Measurements from ENCODE around the gene RABGGTB.

The RABGGTB gene

DNA sequence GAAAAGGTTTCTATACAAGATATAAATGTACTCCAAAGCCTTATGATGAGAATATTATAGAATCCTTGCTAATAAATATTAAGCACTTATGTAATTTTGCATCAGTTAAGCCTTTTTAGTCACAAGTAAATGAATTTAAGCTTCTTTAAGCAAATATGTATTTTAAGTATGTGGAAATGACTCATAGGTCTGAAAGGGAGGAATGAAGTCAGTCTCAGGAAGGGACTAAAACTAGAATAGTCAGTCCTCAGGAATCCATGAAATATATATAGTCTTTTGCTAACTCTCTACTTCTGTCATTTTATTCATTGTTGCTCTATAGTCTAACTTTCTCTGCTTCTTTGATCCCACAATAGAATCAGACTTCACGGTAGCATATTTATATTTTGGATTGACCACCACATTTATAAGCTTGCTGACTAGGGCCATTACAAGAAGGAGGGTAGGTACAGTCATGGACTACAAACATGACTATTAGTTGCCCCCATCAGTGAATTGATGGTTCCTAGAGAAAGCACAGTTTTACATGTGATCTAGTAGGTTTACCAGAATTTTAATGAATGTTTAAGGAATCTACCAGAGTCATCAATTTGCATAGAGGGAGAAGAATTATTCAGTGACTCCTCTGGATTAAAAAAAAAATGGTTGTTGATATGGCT, 20.2 kb upstream of the RABGGTB start:
- TF ChIP-seq EGR1 (IDR thresholded peaks at IDR 0.05) (no peak), RAD21 (IDR thresholded peaks at IDR 0.05; ENCODE audit: low read depth) (no peak), TAF1 (IDR thresholded peaks at IDR 0.05; ENCODE audit: low read depth) (no peak), FOXM1 (IDR thresholded peaks at IDR 0.05; ENCODE audit: borderline replicate concordance, low read depth) (no peak)
- TF ChIP-seq, protein P1, sequence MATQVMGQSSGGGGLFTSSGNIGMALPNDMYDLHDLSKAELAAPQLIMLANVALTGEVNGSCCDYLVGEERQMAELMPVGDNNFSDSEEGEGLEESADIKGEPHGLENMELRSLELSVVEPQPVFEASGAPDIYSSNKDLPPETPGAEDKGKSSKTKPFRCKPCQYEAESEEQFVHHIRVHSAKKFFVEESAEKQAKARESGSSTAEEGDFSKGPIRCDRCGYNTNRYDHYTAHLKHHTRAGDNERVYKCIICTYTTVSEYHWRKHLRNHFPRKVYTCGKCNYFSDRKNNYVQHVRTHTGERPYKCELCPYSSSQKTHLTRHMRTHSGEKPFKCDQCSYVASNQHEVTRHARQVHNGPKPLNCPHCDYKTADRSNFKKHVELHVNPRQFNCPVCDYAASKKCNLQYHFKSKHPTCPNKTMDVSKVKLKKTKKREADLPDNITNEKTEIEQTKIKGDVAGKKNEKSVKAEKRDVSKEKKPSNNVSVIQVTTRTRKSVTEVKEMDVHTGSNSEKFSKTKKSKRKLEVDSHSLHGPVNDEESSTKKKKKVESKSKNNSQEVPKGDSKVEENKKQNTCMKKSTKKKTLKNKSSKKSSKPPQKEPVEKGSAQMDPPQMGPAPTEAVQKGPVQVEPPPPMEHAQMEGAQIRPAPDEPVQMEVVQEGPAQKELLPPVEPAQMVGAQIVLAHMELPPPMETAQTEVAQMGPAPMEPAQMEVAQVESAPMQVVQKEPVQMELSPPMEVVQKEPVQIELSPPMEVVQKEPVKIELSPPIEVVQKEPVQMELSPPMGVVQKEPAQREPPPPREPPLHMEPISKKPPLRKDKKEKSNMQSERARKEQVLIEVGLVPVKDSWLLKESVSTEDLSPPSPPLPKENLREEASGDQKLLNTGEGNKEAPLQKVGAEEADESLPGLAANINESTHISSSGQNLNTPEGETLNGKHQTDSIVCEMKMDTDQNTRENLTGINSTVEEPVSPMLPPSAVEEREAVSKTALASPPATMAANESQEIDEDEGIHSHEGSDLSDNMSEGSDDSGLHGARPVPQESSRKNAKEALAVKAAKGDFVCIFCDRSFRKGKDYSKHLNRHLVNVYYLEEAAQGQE (IDR thresholded peaks at IDR 0.05; ENCODE audit: low read depth) = no peak

DNA sequence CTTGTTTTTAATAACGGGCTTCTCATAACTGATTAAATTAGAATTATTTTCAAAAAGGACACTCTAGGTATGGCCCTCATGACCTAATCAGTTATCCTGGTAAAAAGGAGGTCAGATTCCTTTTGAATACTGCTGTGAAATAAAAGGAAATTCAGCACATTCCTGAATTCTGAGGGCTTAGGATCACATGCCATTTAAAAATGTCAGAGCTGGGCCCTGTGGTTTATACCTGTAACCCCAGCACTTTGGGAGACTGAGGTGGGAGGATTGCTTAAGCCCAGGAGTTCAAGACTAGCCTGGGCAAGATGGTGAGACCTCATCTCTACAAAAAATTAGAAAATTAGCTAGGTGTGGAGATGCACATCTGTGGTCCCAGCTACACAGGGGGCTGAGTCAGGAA, 18.0 kb upstream of the RABGGTB start:
- TF ChIP-seq, protein P2, sequence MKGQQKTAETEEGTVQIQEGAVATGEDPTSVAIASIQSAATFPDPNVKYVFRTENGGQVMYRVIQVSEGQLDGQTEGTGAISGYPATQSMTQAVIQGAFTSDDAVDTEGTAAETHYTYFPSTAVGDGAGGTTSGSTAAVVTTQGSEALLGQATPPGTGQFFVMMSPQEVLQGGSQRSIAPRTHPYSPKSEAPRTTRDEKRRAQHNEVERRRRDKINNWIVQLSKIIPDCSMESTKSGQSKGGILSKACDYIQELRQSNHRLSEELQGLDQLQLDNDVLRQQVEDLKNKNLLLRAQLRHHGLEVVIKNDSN (IDR thresholded peaks at IDR 0.05) = no peak
- TF ChIP-seq TCF12 (IDR thresholded peaks at IDR 0.05; ENCODE audit: low read depth) (no peak), FOXM1 (IDR thresholded peaks at IDR 0.05; ENCODE audit: borderline replicate concordance, low read depth) (no peak), EP300 (IDR thresholded peaks at IDR 0.05; ENCODE audit: borderline replicate concordance) (no peak), NFIC (IDR thresholded peaks at IDR 0.05) (no peak), EGR1 (IDR thresholded peaks at IDR 0.05) (no peak), ZBTB7A (IDR thresholded peaks at IDR 0.05; ENCODE audit: low read depth) (no peak), CREB1 (IDR thresholded peaks at IDR 0.05; ENCODE audit: low read depth) (no peak), TEAD4 (IDR thresholded peaks at IDR 0.05) (no peak), YY1 (IDR thresholded peaks at IDR 0.05; ENCODE audit: low read depth) (no peak), RAD21 (IDR thresholded peaks at IDR 0.05; ENCODE audit: low read depth) (no peak), CEBPB (IDR thresholded peaks at IDR 0.05) (no peak), TAF1 (IDR thresholded peaks at IDR 0.05; ENCODE audit: low read depth) (no peak)
- TF ChIP-seq, protein P1 (IDR thresholded peaks at IDR 0.05; ENCODE audit: low read depth) = no peak
- TF ChIP-seq, protein P3, sequence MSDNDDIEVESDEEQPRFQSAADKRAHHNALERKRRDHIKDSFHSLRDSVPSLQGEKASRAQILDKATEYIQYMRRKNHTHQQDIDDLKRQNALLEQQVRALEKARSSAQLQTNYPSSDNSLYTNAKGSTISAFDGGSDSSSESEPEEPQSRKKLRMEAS (IDR thresholded peaks at IDR 0.05) = no peak

DNA sequence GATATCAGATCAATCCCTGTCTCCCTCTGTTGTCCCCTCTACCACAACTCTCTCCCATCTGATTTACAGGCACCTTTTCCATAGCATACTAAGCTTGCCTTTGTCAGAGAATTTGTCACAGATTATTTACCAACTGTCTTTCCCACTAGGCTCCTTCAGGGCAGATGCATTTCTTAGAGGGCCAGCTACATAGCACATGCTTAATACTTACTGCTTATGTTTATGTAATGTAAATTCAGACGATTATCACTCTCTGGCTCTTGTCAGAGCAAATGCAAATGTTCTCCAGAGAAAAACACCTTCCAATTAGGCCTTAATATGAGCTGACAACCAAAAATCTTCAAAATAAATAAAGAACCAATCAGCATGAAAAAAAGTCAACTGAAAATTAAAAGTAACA, 15.3 kb upstream of the RABGGTB start:
- no peak for TF ChIP-seq RAD21 (IDR thresholded peaks at IDR 0.05; ENCODE audit: low read depth)
- no peak for TF ChIP-seq EGR1 (IDR thresholded peaks at IDR 0.05)
- TF ChIP-seq YY1 (IDR thresholded peaks at IDR 0.05; ENCODE audit: low read depth) = no peak
- TF ChIP-seq, protein P3 (IDR thresholded peaks at IDR 0.05) = no peak
- no peak for TF ChIP-seq ZBTB7A (IDR thresholded peaks at IDR 0.05; ENCODE audit: low read depth)
- TF ChIP-seq, protein P1 (IDR thresholded peaks at IDR 0.05; ENCODE audit: low read depth) = no peak
- no peak for TF ChIP-seq FOXM1 (IDR thresholded peaks at IDR 0.05; ENCODE audit: borderline replicate concordance, low read depth)
- TF ChIP-seq, protein P2 (IDR thresholded peaks at IDR 0.05) = no peak
- TF ChIP-seq TEAD4 (IDR thresholded peaks at IDR 0.05) = no peak
- no peak for TF ChIP-seq NFIC (IDR thresholded peaks at IDR 0.05)
- TF ChIP-seq EP300 (IDR thresholded peaks at IDR 0.05; ENCODE audit: borderline replicate concordance) = no peak
- no peak for TF ChIP-seq CREB1 (IDR thresholded peaks at IDR 0.05; ENCODE audit: low read depth)
- TF ChIP-seq CEBPB (IDR thresholded peaks at IDR 0.05) = no peak

DNA sequence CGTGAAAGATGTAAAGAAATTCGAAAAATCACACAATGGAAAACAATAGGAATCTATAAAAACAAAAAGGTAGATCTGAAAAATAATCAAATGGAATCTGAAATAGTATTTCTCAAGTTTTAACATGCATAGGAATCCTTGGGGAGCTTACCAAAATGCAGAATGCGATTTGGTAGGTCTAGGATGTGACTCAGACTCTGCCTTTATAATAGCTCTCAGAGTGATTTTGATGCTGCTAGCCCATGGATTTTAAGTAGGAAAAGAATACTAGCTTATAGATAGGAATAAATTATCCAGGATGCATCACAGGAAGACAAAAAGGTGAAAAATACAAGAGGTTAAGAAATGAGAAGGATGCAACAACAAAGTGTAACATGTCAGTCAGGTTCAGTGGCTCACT, 14.1 kb upstream of the RABGGTB start:
- TF ChIP-seq EGR1 (IDR thresholded peaks at IDR 0.05) (no peak), TCF12 (IDR thresholded peaks at IDR 0.05; ENCODE audit: low read depth) (no peak)

Data from Ishikawa (cell line).